Esophagus squamous epithelium (tissue), 4 donors: ENCODE measurements around the gene DPP9.
A peak's percentile ranks its signal among the peaks of the same experiment; 100 is the strongest.

Source experiments
- CTCF ChIP-seq, 6 experiments: fragments of 450-650 bp in 4 of 6; fragments of 200-600 bp in 2 of 6; sonication (generic) in 2 of 6; IDR thresholded peaks; one replicate each; pipeline ENCODE4 v1.5.1; 2016 to 2019; ENCODE audit warnings: antibody characterized with exemption in 6 of 6, mild to moderate bottlenecking in 4 of 6, moderate library complexity in 4 of 6
- POLR2A ChIP-seq, 4 donors: fragments of 450-650 bp; IDR thresholded peaks; one replicate each; pipeline ENCODE4 v1.6.1; 2017; ENCODE audit warnings: antibody characterized with exemption in 4 of 4, mild to moderate bottlenecking in 4 of 4, moderate library complexity in 3 of 4

GRCh38 chr19:4639531-4640246, 84.0 kb downstream of the DPP9 start:
- peak in 1 of 6 experiments; percentile 2 for TF ChIP-seq CTCF (IDR thresholded peaks at IDR 0.05)
- no peak for TF ChIP-seq POLR2A (IDR thresholded peaks at IDR 0.05)
